ENCODE results near the gene DMTF1.

DMTF1 gene

DNA sequence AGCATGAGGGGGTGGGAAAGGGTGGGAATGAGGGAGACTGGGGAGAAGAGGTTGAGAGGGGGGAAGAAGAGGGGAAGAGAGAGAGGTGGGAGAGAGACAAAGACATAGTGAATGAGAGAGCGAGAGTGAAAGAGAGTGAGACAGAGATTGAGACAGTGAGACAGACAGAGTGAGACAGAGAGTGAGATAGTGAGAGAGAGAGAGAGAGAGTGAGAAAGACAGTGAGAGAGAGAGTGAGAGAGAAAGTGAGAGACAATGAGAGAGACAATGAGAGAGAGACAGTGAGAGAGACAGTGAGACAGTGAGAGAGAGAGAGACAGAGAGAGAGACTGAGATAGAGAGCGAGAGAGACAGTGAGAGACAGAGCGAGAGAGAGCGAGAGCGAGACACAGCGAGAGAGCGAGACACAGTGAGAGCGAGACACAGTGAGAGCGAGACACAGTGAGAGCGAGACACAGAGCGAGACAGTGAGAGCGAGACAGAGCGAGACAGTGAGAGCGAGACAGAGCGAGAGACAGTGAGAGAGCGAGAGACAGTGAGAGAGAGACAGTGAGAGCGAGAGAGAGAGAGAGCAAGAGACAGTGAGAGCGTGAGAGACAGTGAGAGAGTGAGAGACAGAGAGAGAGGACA lies 57.2 kb downstream of the DMTF1 start:
- TF ChIP-seq CTCF (IDR thresholded peaks at IDR 0.05): no peak
- no peak for TF ChIP-seq ZFX (IDR thresholded peaks at IDR 0.05; ENCODE audit: borderline replicate concordance)
- H3K27ac ChIP-seq: no peak overlapping the region

DNA sequence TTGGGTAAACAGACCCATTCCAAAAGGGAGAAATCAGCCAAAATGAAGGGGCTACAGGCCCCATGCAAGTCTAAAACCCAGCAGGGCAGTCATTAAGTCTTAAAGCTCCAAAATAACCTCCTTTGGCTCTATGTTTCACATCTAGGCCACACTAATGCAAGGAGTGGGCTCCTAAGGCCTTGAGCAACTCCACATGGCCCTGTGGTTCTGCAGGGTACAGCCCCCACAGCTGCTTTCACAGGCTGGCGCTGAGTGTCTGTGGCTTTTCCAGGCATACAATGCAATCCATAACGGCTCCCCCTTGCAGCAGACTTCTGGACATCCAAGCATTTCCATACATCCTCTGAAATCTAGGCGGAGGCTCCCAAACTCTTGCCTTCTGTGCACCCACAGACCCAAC lies 58.3 kb downstream of the DMTF1 start:
- H3K27ac ChIP-seq: no peak overlapping the region
- no peak for TF ChIP-seq CTCF (IDR thresholded peaks at IDR 0.05)
- no peak for TF ChIP-seq ZFX (IDR thresholded peaks at IDR 0.05; ENCODE audit: borderline replicate concordance)

DNA sequence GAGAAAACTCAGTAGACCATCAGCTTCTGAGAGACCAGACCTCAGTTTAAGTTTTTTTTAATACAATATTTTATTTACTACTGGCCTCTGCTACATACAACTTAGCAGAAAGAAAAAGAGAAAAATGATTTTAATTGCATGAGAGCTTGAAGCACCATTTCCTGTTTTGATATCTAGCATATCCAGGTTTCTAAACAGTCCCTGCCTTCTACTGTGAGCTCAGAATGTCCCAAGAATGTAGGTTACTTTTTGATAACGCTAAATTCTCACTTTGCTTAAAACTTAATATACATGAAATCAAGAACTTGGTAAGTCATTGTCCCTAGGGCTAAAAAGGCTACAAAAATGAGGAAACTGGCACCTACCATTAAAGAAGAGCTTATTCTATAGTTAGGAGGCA lies 60.2 kb downstream of the DMTF1 start:
- no peak for TF ChIP-seq ZFX (IDR thresholded peaks at IDR 0.05; ENCODE audit: borderline replicate concordance)
- no peak for TF ChIP-seq CTCF (IDR thresholded peaks at IDR 0.05)
- H3K27ac ChIP-seq: no peak overlapping the region

GRCh38 chr7:87213252-87213651 lies 61.0 kb downstream of the DMTF1 start:
- TF ChIP-seq ZFX (IDR thresholded peaks at IDR 0.05; ENCODE audit: borderline replicate concordance): no peak
- TF ChIP-seq CTCF (IDR thresholded peaks at IDR 0.05): no peak
- no peak overlapping the region for H3K27ac ChIP-seq

DNA sequence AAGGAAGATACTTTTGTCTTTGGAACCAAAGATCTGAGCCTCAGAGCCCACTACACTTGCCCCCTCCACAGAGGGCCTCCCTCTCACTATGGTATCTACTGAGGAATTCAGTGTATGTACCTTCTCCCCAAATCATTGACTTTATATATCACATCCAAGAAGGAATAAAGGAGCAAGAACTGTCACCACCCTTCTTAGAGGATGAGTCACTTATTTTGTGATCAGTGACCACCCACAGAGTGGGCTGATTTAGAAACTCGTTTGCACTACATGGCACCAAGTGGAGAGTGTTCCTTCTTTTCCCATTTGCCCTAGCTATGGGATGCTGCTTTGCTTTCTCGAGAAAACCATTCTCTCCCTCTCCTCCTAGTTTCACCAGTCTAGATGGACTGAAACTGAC lies 61.6 kb downstream of the DMTF1 start:
- TF ChIP-seq CTCF (IDR thresholded peaks at IDR 0.05): no peak
- TF ChIP-seq ZFX (IDR thresholded peaks at IDR 0.05; ENCODE audit: borderline replicate concordance): no peak
- no peak overlapping the region for H3K27ac ChIP-seq

DNA sequence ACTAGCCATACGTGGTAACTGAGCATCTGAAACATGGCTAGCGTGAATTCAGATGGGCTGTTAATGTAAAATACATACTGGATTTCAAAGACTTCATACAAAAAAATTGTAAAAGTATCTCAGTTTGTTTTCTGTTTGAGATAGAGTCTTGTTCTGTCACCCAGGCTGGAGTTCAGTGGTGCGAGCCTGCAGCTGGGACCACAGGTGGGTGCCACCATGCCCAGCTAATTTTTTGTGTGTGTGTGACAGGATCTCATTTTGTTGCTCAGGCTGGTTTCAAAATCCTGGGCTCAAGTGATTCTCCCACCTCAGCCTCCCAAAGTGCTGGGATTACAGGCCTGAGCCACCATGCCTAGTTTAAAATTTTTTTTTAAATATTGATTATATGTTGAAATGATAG lies 62.8 kb downstream of the DMTF1 start:
- H3K27ac ChIP-seq: no peak overlapping the region

More for the DNA sequence above, 62.8 kb downstream of the DMTF1 start:
- TF ChIP-seq ZFX (IDR thresholded peaks at IDR 0.05; ENCODE audit: borderline replicate concordance) (no peak), CTCF (IDR thresholded peaks at IDR 0.05) (no peak)

Data from 22Rv1 (cell line).